Pancreas (tissue), 10 donors: Measurements from ENCODE around the gene NWD2. TPM values are rescaled to one million over a fixed set of nuclear protein-coding genes. Genes with fewer than 3 reads are reported as not detected.
"Not testable (repeated sequence)": the region's sequence is repeated elsewhere in the genome, so short reads cannot be mapped to it uniquely, and the experiment has no call there.

Experiments
- ATAC-seq, 4 donors: fragments of 200-7000 bp; cut with Tn5 transposase; one replicate each; pipeline versions ENCODE4 v1.8.0 to v1.9.1; 2020; ENCODE audit warnings: mild to moderate bottlenecking in 4 of 4, moderate library complexity in 4 of 4
- DNase-seq, 6 donors: peaks; one replicate each; pipeline ENCODE4 v3.0.0-alpha.2; 2020
- FAIRE-seq: peaks from 2 replicates; lab custom pipeline; 2012; peaks lifted over from hg19 to GRCh38; lab: Jason Lieb, UNC
- H3K27ac ChIP-seq, 4 donors: fragments of 200-600 bp; sonication (generic); 1 replicate in 3 of 4; 2 replicates in 1 of 4; pipeline versions ENCODE4 v1.5.0 to v1.8.0; 2020
- H3K27me3 ChIP-seq, 4 donors: fragments of 200-600 bp; one replicate each; pipeline ENCODE4 v1.8.0; 2021
- H3K36me3 ChIP-seq, 3 donors: fragments of 200-600 bp; sonication (generic) in 1 of 3; one replicate each; pipeline versions ENCODE4 v1.5.0 to v1.8.0; 2020 to 2021
- H3K4me1 ChIP-seq, 3 donors: fragments of 200-600 bp; one replicate each; pipeline ENCODE4 v1.8.0; 2021
- H3K4me3 ChIP-seq, 4 donors: fragments of 200-600 bp; sonication (generic) in 2 of 4; one replicate each; pipeline versions ENCODE4 v1.5.0 to v1.8.0; 2020 to 2021
- H3K9me3 ChIP-seq, 4 donors: fragments of 200-600 bp; one replicate each; pipeline ENCODE4 v1.8.0; 2021
- CTCF ChIP-seq, 4 donors: fragments of 200-600 bp; sonication (generic) in 3 of 4; IDR thresholded peaks; one replicate each; pipeline versions ENCODE4 v1.5.0 to v1.8.0; 2021; ENCODE audit warnings: antibody characterized with exemption in 4 of 4
- WGBS, 2 donors: extraction: QIAGEN DNeasy Blood & Tissue Kit; methylation state at CpG; one replicate each; pipeline ENCODE4 v1.1.7; 2013; 5-methylcytosine and 5-hydroxymethylcytosine counted together
- intact Hi-C, 3 donors: fragments of 100-400 bp; cut with DNase I; formaldehyde crosslinking; loops; one replicate each; pipeline versions ENCODE4 v1.11.1 to v1.14.2; 2022
- microRNA-seq, 2 donors: library from miRNA; unstranded; fragments of <30 nt; microRNA quantifications; one replicate each; pipeline versions ENCODE4 to v1.1.0, GENCODE V29; 2019 to 2020
- polyA plus RNA-seq, 2 donors: library from polyadenylated mRNA; stranded (reverse); fragments of 200-250 nt; gene quantifications; one replicate each; pipeline ENCODE4 v1.2.3, GENCODE V29; 2013
- total RNA-seq, 6 donors: library from RNA; stranded (reverse); fragmentation: NEBNext Ultra II Directional in 4 of 6; extraction: Animal tissue kit (Norgen Biotek cat#: 25700) in 4 of 6; gene quantifications; one replicate each; pipeline versions ENCODE4 v1.2.1 to v1.2.4, GENCODE V29; 2021 to 2023
- donor health status: healthy with polysubstance abuse.
- donor health status: DM: no; HTN: no; CAD: no; lungs with moderate emphysema.
- donor health status: DM: no; HTN: no; CAD: no.
- donor health status: control.
- donor health status: control.
- donor health status: Bipolar disorder and iron deficiency.
- donor health status: DM: yes; HTN: yes; CAD: no.
- donor health status: DM: no; HTN: no; CAD: no.
- donor health status: DM: no; HTN: no; CAD: no.
- donor health status: DM: yes; HTN: yes; CAD: no.

Gene NWD2
- total and polyA plus RNA-seq, 8 donors = under 0.01 to 0.22 (median 0.09) TPM; not detected in 1

GRCh38 chr4:37486166-37486565 lies 241.6 kb downstream of the NWD2 start:
- WGBS, 2 donors = 17 to 20% methylated on average over 3 of the region's 3 CpGs
- no peak for TF ChIP-seq CTCF (IDR thresholded peaks at IDR 0.05)
- Histone ChIP-seq H3K36me3 (no peaks in the 10 kb centered on the region), H3K27ac (peak overlapping the region in 3 of 4 donors; percentile 16 to 74 (median 72)), H3K27me3 (no peaks in the 10 kb centered on the region), H3K4me3 (no peak overlapping the region), H3K9me3 (no peaks in the 10 kb centered on the region), H3K4me1 (peaks cover 6 to 31% (median 28%) of the 10 kb centered on the region in 3 donors)
- ATAC-seq (peak; percentile 33 to 57 (median 49)), FAIRE-seq (no peak), DNase-seq (no peak)
- intact Hi-C loops = no loop called here

- Histone ChIP-seq H3K4me1 (peaks cover 6 to 28% (median 26%) of the 10 kb centered on the region in 3 donors), H3K36me3 (no peaks in the 10 kb centered on the region), H3K27me3 (no peaks in the 10 kb centered on the region), H3K9me3 (no peaks in the 10 kb centered on the region), H3K27ac (no peak overlapping the region), H3K4me3 (no peak overlapping the region)
- TF ChIP-seq CTCF (IDR thresholded peaks at IDR 0.05) = no peak
- FAIRE-seq (no peak), DNase-seq (no peak), ATAC-seq (no peak)
- intact Hi-C loops = no loop called here
These were observed 243.1 kb downstream of the NWD2 start for GRCh38 chr4:37487668-37488067.

- Histone ChIP-seq H3K9me3 (no peaks in the 10 kb centered on the region), H3K4me3 (no peak overlapping the region), H3K36me3 (no peaks in the 10 kb centered on the region), H3K4me1 (peaks cover 6 to 28% (median 26%) of the 10 kb centered on the region in 3 donors), H3K27ac (peak overlapping the region in 2 of 4 donors; percentile 47 to 68), H3K27me3 (no peaks in the 10 kb centered on the region)
- whole genome bisulfite sequencing, 2 donors = 19 to 20% methylated on average over 1 of the region's 1 CpG
- no peak for TF ChIP-seq CTCF (IDR thresholded peaks at IDR 0.05)
- intact Hi-C loops = no loop called here
- ATAC-seq (peak in 2 of 4 donors; percentile 19), DNase-seq (no peak), FAIRE-seq (no peak)
These were observed 245.2 kb downstream of the NWD2 start for GRCh38 chr4:37489697-37490096.

GRCh38 chr4:37490391-37491347 lies 246.1 kb downstream of the NWD2 start:
- FAIRE-seq = peak; percentile 59
- no peak for TF ChIP-seq CTCF (IDR thresholded peaks at IDR 0.05)
- Histone ChIP-seq H3K9me3 (no peaks in the 10 kb centered on the region), H3K4me1 (peaks cover 6 to 24% (median 23%) of the 10 kb centered on the region in 3 donors), H3K36me3 (no peaks in the 10 kb centered on the region), H3K27ac (peak overlapping the region in 3 of 4 donors; percentile 13 to 68 (median 47)), H3K27me3 (no peaks in the 10 kb centered on the region), H3K4me3 (peak overlapping the region in 1 of 4 donors; percentile 3)
- 29 to 31% methylated on average over 9 of the region's 9 CpGs for WGBS, 2 donors
- peak; percentile 89 to 96 (median 92) for ATAC-seq
- peak in 2 of 6 donors; percentile 16 to 43 for DNase-seq
- intact Hi-C loops = no loop called here

GRCh38 chr4:37495353-37495752 lies 250.8 kb downstream of the NWD2 start:
- H3K4me3 ChIP-seq, ATAC-seq, FAIRE-seq, DNase-seq, H3K4me1 ChIP-seq, H3K27ac ChIP-seq, H3K36me3 ChIP-seq, intact Hi-C loops, H3K27me3 ChIP-seq, H3K9me3 ChIP-seq: not testable (repeated sequence)
- 97 to 99% methylated on average over 4 of the region's 4 CpGs for WGBS, 2 donors

Small RNA genes within 50 kb of the gene (microRNA-seq; reads per million reads assigned to microRNA genes)
- gene MIR4801 = 0 reads per million in 2 donors
